Psoas muscle (tissue), 8 donors: Measurements from ENCODE around the gene GLRA1. TPM values are rescaled to one million over a fixed set of nuclear protein-coding genes. Genes with fewer than 3 reads are reported as not detected.

ENCODE experiments used
- ATAC-seq, 4 donors: fragments of 200-7000 bp; cut with Tn5 transposase; one replicate each; pipeline ENCODE4 v1.9.1; 2020; ENCODE audit warnings: moderate library complexity in 3 of 4, mild to moderate bottlenecking in 2 of 4
- DNase-seq, 2 donors: peaks; one replicate each; pipeline ENCODE4 v3.0.0-alpha.2; 2020
- H3K27ac ChIP-seq: fragments of 200-600 bp; one replicate; pipeline ENCODE4 v1.8.0; 2022
- H3K27me3 ChIP-seq, 3 donors: fragments of 200-600 bp in 1 of 3; one replicate each; pipeline versions ENCODE4 v1.6.1 to v1.8.0; 2013 to 2022; ENCODE audit warnings: low read length in 2 of 3, mild to moderate bottlenecking in 2 of 3, moderate library complexity in 1 of 3; ENCODE audit not compliant: insufficient read depth in 3 of 3
- H3K36me3 ChIP-seq, 2 donors: fragments of 200-600 bp in 1 of 2; one replicate each; pipeline versions ENCODE4 v1.6.1 to v1.8.0; 2013 to 2022; ENCODE audit warnings: low read depth in 1 of 2, mild to moderate bottlenecking in 1 of 2, moderate library complexity in 1 of 2; ENCODE audit not compliant: insufficient read depth in 1 of 2
- H3K4me1 ChIP-seq: fragments of 200-600 bp; one replicate; pipeline ENCODE4 v1.8.0; 2022
- H3K4me3 ChIP-seq: fragments of 200-600 bp; one replicate; pipeline ENCODE4 v1.8.0; 2022; ENCODE audit warnings: mild to moderate bottlenecking
- H3K9me3 ChIP-seq: fragments of 200-600 bp; one replicate; pipeline ENCODE4 v1.8.0; 2022
- CTCF ChIP-seq: fragments of 200-600 bp; IDR thresholded peaks from one replicate; pipeline ENCODE4 v1.8.0; 2022; ENCODE audit warnings: antibody characterized with exemption
- WGBS, 3 donors: extraction: QIAGEN DNeasy Blood & Tissue Kit; methylation state at CpG; one replicate each; pipeline versions ENCODE4 v1.1.6 to v1.1.7; 2013; 5-methylcytosine and 5-hydroxymethylcytosine counted together
- intact Hi-C, 2 donors: fragments of 100-400 bp; cut with DNase I; formaldehyde crosslinking; loops; one replicate each; pipeline versions ENCODE4 v1.11.0 to v1.14.2; 2022
- polyA plus RNA-seq, 3 donors: library from polyadenylated mRNA; stranded (reverse); fragments of 200-250 nt; gene quantifications; one replicate each; pipeline ENCODE4 v1.2.3, GENCODE V29; 2013
- total RNA-seq, 4 donors: library from RNA; stranded (reverse); fragmentation: NEBNext Ultra II Directional in 2 of 4; extraction: Animal tissue kit (Norgen Biotek cat#: 25700) in 2 of 4; gene quantifications; one replicate each; pipeline versions ENCODE4 v1.2.1 to v1.2.4, GENCODE V29; 2021 to 2023
- donor health status: healthy with polysubstance abuse.
- donor health status: DM: no; HTN: no; CAD: no; lungs with moderate emphysema.
- donor health status: Bipolar disorder and iron deficiency.
- donor health status: healthy.
- donor health status: DM: yes; HTN: yes; CAD: no.
- donor health status: DM: no; HTN: no; CAD: no.
- donor health status: DM: no; HTN: no; CAD: no.
- donor health status: DM: yes; HTN: yes; CAD: no.

Gene GLRA1
- total and polyA plus RNA-seq, 7 donors: not detected

DNA sequence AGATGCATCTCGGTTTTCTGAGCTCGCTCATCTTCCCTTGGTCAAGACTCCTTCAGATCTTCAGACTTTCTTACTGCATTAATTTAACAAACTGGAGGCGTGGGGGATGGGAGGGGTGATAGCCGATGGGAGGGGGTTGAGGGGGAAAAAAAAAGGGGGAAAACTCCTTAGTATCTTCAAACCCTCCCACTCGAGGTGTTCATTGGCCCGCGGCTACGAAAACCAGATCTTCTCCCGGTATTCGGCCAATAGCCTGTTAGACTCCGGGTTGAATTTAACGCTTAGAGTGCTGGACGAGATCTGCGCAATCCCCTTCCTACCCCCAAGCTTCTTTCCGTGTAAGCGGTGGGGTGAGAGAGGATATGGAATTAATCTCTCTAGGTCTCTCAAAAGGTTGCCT lies 689 bp upstream of the GLRA1 start:
- H3K4me1 ChIP-seq: no peaks in the 10 kb centered on the region
- TF ChIP-seq CTCF: no peak
- ATAC-seq (no peak), DNase-seq (no peak)
- H3K27ac ChIP-seq: no peak overlapping the region
- 4 to 15% (median 11%) methylated on average over 16 of the region's 16 CpGs for WGBS, 3 donors
- H3K27me3 ChIP-seq: peaks cover 0 to 11% (median 0%) of the 10 kb centered on the region in 3 donors
- intact Hi-C loops: no loop called here
- no peaks in the 10 kb centered on the region for H3K36me3 ChIP-seq
- H3K4me3 ChIP-seq: no peak overlapping the region
- H3K9me3 ChIP-seq: peaks cover 6% of the 10 kb centered on the region

GRCh38 chr5:151923866-151924476 lies 680 bp downstream of the GLRA1 start:
- H3K4me3 ChIP-seq: no peak overlapping the region
- H3K4me1 ChIP-seq: no peaks in the 10 kb centered on the region
- ATAC-seq (no peak), DNase-seq (no peak)
- H3K9me3 ChIP-seq: no peaks in the 10 kb centered on the region
- 10 to 13% (median 12%) methylated on average over 16 to 19 of the region's 19 CpGs for WGBS, 3 donors
- TF ChIP-seq CTCF: no peak
- no peak overlapping the region for H3K27ac ChIP-seq
- H3K27me3 ChIP-seq: peaks cover 0 to 11% (median 0%) of the 10 kb centered on the region in 3 donors
- no peaks in the 10 kb centered on the region for H3K36me3 ChIP-seq
- intact Hi-C loops: no loop called here

DNA sequence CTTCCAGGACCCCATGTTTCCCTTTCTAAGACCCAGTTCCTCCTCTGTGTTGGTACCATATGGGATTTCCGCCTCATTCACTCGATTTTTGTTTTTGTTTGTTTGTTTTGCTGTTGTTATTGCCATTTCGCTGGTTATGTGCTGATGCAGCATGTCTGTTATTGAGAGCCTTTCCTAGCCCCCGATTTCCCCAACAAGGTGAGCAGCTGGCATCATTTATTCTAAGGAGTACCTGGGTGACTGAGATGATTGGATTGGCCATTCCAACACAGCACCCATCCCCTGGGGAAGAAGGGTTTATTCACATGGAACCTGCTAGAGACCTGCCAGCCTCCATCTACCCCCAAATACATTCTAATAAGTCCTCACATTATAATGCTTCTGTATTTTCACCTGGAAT lies 2.7 kb downstream of the GLRA1 start:
- Histone ChIP-seq H3K4me3 (no peak overlapping the region), H3K9me3 (no peaks in the 10 kb centered on the region), H3K4me1 (no peaks in the 10 kb centered on the region), H3K27ac (no peak overlapping the region), H3K36me3 (no peaks in the 10 kb centered on the region), H3K27me3 (peaks cover 0 to 11% (median 0%) of the 10 kb centered on the region in 3 donors)
- DNase-seq: no peak
- intact Hi-C loops: no loop called here
- no peak for ATAC-seq
- 68 to 72% (median 69%) methylated on average over 4 of the region's 4 CpGs for WGBS, 3 donors
- TF ChIP-seq CTCF: no peak

- no peak for ATAC-seq
- no peak for TF ChIP-seq CTCF
- DNase-seq: no peak
- Histone ChIP-seq H3K27me3 (no peaks in the 10 kb centered on the region), H3K4me3 (no peak overlapping the region), H3K36me3 (no peaks in the 10 kb centered on the region), H3K27ac (no peak overlapping the region), H3K9me3 (no peaks in the 10 kb centered on the region), H3K4me1 (no peaks in the 10 kb centered on the region)
- WGBS, 3 donors: 27 to 43% (median 29%) methylated on average over 2 of the region's 2 CpGs
- intact Hi-C loops: no loop called here
Measured at GRCh38 chr5:151917904-151918303, 6.7 kb downstream of the GLRA1 start.

GRCh38 chr5:151913425-151913824 lies 11.2 kb downstream of the GLRA1 start:
- Histone ChIP-seq H3K27ac (no peak overlapping the region), H3K27me3 (no peaks in the 10 kb centered on the region), H3K36me3 (no peaks in the 10 kb centered on the region), H3K4me3 (no peak overlapping the region), H3K9me3 (no peaks in the 10 kb centered on the region), H3K4me1 (no peaks in the 10 kb centered on the region)
- intact Hi-C loops: no loop called here
- 85 to 89% (median 88%) methylated on average over 2 of the region's 2 CpGs for WGBS, 3 donors
- TF ChIP-seq CTCF: no peak
- ATAC-seq (no peak), DNase-seq (no peak)
